Measurements from ENCODE around the gene DCLK2. TPM values are rescaled to one million over a fixed set of nuclear protein-coding genes. Genes with fewer than 3 reads are reported as not detected.

The DCLK2 gene
- total and polyA plus RNA-seq, 9 donors, result 4.4 to 9.8 (median 7.2) TPM

DNA sequence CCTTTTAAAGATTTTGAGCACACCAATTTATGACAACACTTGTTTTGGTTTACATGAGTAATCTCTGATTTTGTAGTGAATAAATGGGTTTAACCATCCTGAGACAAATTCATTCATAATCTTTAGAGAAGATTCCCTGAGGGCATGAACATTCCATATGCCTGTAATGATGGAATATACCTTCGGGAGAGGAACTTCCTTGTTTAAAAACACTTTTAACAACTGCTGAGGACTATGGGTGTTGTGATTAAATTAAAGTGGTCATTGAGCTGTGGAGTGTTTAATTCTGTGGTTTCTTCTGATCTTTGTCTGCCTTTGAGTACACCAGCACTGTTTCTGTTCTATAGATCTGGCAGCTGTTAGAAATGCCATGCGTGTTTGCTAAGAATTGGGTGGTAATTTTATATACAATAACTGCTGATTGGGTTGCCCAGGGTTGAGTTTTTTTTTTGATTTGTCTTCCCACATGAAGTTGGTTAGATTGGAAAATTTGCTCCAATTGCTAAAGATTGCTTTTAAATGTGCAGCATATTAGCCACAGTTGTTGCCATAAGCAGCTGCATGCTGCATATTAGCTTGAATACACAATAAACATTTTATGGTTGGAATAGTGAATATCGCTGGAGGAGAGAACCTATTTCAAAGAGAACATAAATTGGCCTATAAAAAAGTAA, 86.8 kb downstream of the DCLK2 start:
- WGBS, 3 donors, result 95 to 97% (median 96%) methylated on average over 3 of the region's 3 CpGs
- H3K27ac ChIP-seq, result no peak overlapping the region
- H3K4me1 ChIP-seq (ENCODE audit: insufficient read depth), result peaks cover 3% of the 10 kb centered on the region
- intact Hi-C loops (cut with DNase I), result no loop called here
- H3K4me3 ChIP-seq, result no peak overlapping the region
- no peaks in the 10 kb centered on the region for H3K9me3 ChIP-seq
- DNase-seq, result no peak
- no peaks in the 10 kb centered on the region for H3K27me3 ChIP-seq
- H3K36me3 ChIP-seq, result no peaks in the 10 kb centered on the region
- TF ChIP-seq POLR2A (IDR thresholded peaks at IDR 0.05), result no peak
- TF ChIP-seq, protein P1, sequence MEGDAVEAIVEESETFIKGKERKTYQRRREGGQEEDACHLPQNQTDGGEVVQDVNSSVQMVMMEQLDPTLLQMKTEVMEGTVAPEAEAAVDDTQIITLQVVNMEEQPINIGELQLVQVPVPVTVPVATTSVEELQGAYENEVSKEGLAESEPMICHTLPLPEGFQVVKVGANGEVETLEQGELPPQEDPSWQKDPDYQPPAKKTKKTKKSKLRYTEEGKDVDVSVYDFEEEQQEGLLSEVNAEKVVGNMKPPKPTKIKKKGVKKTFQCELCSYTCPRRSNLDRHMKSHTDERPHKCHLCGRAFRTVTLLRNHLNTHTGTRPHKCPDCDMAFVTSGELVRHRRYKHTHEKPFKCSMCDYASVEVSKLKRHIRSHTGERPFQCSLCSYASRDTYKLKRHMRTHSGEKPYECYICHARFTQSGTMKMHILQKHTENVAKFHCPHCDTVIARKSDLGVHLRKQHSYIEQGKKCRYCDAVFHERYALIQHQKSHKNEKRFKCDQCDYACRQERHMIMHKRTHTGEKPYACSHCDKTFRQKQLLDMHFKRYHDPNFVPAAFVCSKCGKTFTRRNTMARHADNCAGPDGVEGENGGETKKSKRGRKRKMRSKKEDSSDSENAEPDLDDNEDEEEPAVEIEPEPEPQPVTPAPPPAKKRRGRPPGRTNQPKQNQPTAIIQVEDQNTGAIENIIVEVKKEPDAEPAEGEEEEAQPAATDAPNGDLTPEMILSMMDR (IDR thresholded peaks at IDR 0.05), result no peak
- no peak for TF ChIP-seq EP300 (IDR thresholded peaks at IDR 0.05)

DNA sequence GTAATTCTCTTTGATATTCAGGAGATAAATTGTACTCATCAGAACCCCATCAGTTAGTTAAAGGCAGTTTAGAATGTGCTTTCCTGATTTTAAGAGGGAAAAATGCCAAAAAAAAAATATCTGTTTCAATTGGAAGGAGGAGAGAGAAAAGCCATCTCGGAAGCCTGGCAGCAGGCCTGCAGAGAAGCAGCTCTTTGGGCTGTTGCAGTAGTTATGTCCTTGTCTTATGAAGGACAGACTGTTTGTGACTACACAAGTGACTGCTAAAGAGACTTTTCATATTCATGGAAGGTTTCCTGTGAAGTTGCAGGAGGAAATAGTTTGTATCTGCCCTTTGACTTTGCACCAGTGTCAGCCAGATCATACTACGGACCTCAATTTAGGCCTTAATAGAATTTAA, 88.8 kb downstream of the DCLK2 start:
- peaks cover 3% of the 10 kb centered on the region for H3K4me1 ChIP-seq (ENCODE audit: insufficient read depth)
- no peaks in the 10 kb centered on the region for H3K27me3 ChIP-seq
- TF ChIP-seq POLR2A (IDR thresholded peaks at IDR 0.05) (no peak), EP300 (IDR thresholded peaks at IDR 0.05) (no peak)
- TF ChIP-seq, protein P1 (IDR thresholded peaks at IDR 0.05), result no peak
- 57 to 63% (median 58%) methylated on average over 2 of the region's 2 CpGs for WGBS, 3 donors
- no peaks in the 10 kb centered on the region for H3K9me3 ChIP-seq
- DNase-seq, result no peak
- no peak overlapping the region for H3K27ac ChIP-seq
- intact Hi-C loops (cut with DNase I), result no loop called here
- no peak overlapping the region for H3K4me3 ChIP-seq
- no peaks in the 10 kb centered on the region for H3K36me3 ChIP-seq

DNA sequence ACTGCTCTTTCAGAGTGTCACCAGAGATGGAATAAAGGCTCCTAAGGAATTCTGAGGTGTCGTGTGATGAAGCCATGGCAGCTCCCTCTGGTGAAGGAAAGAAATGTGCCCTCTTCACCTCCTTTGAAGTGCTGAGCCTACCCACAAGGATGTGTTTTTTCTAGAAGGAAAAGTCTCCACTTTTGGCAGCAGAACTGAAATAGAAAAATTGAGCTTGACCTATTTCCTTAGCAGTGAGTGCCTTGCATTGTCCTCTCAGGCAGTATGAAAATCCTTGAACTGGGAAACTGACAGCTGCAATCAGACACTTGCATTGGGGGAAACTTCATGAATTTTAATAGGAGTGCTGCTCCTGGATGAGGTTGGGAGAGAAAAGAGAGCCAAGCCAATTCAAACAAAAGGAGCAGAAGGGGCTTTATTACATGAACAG, 95.2 kb downstream of the DCLK2 start:
- DNase-seq, result no peak
- Histone ChIP-seq H3K27ac (no peak overlapping the region), H3K27me3 (no peaks in the 10 kb centered on the region), H3K4me3 (no peak overlapping the region), H3K9me3 (no peaks in the 10 kb centered on the region), H3K36me3 (no peaks in the 10 kb centered on the region), H3K4me1 (ENCODE audit: insufficient read depth) (peaks cover 2% of the 10 kb centered on the region)
- intact Hi-C loops (cut with DNase I), result no loop called here
- 38 to 56% (median 49%) methylated on average over 1 of the region's 1 CpG for WGBS, 3 donors
- TF ChIP-seq, protein P1 (IDR thresholded peaks at IDR 0.05), result no peak

DNA sequence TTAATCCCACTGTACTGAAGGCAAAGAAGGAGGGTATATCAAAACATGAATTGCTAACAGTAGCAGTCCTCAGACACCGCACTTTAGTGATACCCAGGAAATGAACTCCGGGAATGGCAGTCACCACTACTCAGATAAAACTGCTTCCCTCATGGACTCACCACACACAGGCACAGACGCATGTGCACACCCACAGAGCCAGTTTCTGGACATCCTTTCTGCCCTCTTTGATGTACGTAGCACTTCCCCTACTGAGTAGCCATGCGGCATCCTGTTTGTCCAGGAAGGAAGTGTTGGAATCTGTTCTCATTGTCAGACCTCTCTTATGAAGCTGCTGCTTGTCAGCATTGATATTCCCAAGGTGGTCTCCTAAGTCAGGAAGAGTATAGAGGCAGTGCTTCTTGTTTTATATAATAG, 95.7 kb downstream of the DCLK2 start:
- WGBS, 3 donors, result 81 to 87% (median 81%) methylated on average over 5 of the region's 5 CpGs
- intact Hi-C loops (cut with DNase I), result no loop called here
- DNase-seq, result no peak
- no peaks in the 10 kb centered on the region for H3K27me3 ChIP-seq
- no peaks in the 10 kb centered on the region for H3K36me3 ChIP-seq
- peaks cover 2% of the 10 kb centered on the region for H3K4me1 ChIP-seq (ENCODE audit: insufficient read depth)
- no peak for TF ChIP-seq POLR2A (IDR thresholded peaks at IDR 0.05)
- TF ChIP-seq, protein P1 (IDR thresholded peaks at IDR 0.05), result no peak
- no peak for TF ChIP-seq EP300 (IDR thresholded peaks at IDR 0.05)
- no peak overlapping the region for H3K4me3 ChIP-seq
- no peaks in the 10 kb centered on the region for H3K9me3 ChIP-seq
- H3K27ac ChIP-seq, result no peak overlapping the region

Measured in ovary (tissue), 9 donors.